GM23338 (cell line): ENCODE results near the gene TWIST2. TPM values are rescaled to one million over a fixed set of nuclear protein-coding genes. Genes with fewer than 3 reads are reported as not detected.

Source experiments
- ATAC-seq: fragments of 200-7000 bp; cut with Tn5 transposase; 3 replicates; pipeline ENCODE4 v1.9.1; 2020
- DNase-seq: peaks from one replicate; pipeline ENCODE4 v3.0.0-alpha.2; 2015; ENCODE audit warnings: low spot score
- H2AFZ ChIP-seq: fragments of 200-600 bp; sonication (generic); 2 replicates; pipeline ENCODE4 v1.8.0; 2016; ENCODE audit warnings: antibody characterized with exemption, mild to moderate bottlenecking, moderate library complexity
- H3F3A ChIP-seq: fragments of 200-600 bp; sonication (generic); replicated peaks from 2 replicates; pipeline ENCODE4 v1.8.0; 2017; ENCODE audit warnings: antibody characterized with exemption, mixed run types, low read depth
- H3K27ac ChIP-seq: fragments of 200-600 bp; sonication (generic); 2 replicates; pipeline ENCODE4 v1.6.1; 2016; ENCODE audit warnings: low read depth
- H3K27me3 ChIP-seq: fragments of 200-600 bp; sonication (generic); 2 replicates; pipeline ENCODE4 v1.8.0; 2016; ENCODE audit warnings: mild to moderate bottlenecking, mixed run types, moderate library complexity; ENCODE audit not compliant: insufficient read depth
- H3K36me3 ChIP-seq: fragments of 200-600 bp; sonication (generic); 2 replicates; pipeline ENCODE4 v1.8.0; 2016; ENCODE audit warnings: mild to moderate bottlenecking; ENCODE audit not compliant: insufficient read depth
- H3K4me1 ChIP-seq: fragments of 200-600 bp; sonication (generic); 2 replicates; pipeline ENCODE4 v1.8.0; 2016; ENCODE audit warnings: mild to moderate bottlenecking, moderate library complexity; ENCODE audit not compliant: insufficient read depth
- H3K4me2 ChIP-seq: fragments of 200-600 bp; sonication (generic); 2 replicates; pipeline ENCODE4 v1.7.1; 2017; ENCODE audit warnings: mixed run types
- H3K4me3 ChIP-seq: fragments of 200-600 bp; sonication (generic); 2 replicates; pipeline ENCODE4 v1.6.1; 2016; ENCODE audit warnings: mixed run types
- H3K79me2 ChIP-seq: fragments of 200-600 bp; sonication (generic); replicated peaks from 2 replicates; pipeline ENCODE4 v1.8.0; 2017; ENCODE audit warnings: mild to moderate bottlenecking; ENCODE audit not compliant: insufficient read depth
- H3K9me2 ChIP-seq: fragments of 200-600 bp; sonication (generic); 2 replicates; pipeline ENCODE4 v1.8.0; 2017; ENCODE audit not compliant: insufficient read depth
- H4K20me1 ChIP-seq: fragments of 200-600 bp; sonication (generic); replicated peaks from 2 replicates; pipeline ENCODE4 v1.8.0; 2017; ENCODE audit warnings: mild to moderate bottlenecking; ENCODE audit not compliant: insufficient read depth
- H3K27ac Mint-ChIP-seq: 2 replicates; pipeline ENCODE4 v1.8.0; 2020; ENCODE audit warnings: inconsistent platforms, mild to moderate bottlenecking, moderate library complexity, mixed read lengths
- H3K27me3 Mint-ChIP-seq: 3 replicates; pipeline ENCODE4 v1.8.0; 2022; ENCODE audit warnings: low read depth, mild to moderate bottlenecking, moderate library complexity, mixed read lengths, inconsistent platforms; ENCODE audit not compliant: insufficient read depth, poor library complexity
- H3K36me3 Mint-ChIP-seq: 3 replicates; pipeline ENCODE4 v1.8.0; 2021; ENCODE audit warnings: low read depth, mild to moderate bottlenecking, inconsistent platforms, moderate library complexity, mixed read lengths
- H3K4me1 Mint-ChIP-seq: 3 replicates; pipeline ENCODE4 v1.8.0; 2020; ENCODE audit warnings: mild to moderate bottlenecking, inconsistent platforms, mixed read lengths
- H3K4me3 Mint-ChIP-seq: 3 replicates; pipeline ENCODE4 v1.8.0; 2021; ENCODE audit warnings: moderate library complexity, mild to moderate bottlenecking, inconsistent platforms, mixed read lengths
- H3K9me3 Mint-ChIP-seq: 3 replicates; pipeline ENCODE4 v1.8.0; 2020; ENCODE audit warnings: moderate library complexity, mild to moderate bottlenecking, inconsistent platforms, mixed read lengths
- CREB1 ChIP-seq: fragments of 250-450 bp; sonication (Bioruptor Pico); IDR thresholded peaks from 2 replicates; pipeline ENCODE4 v1.5.0; 2020; ENCODE audit warnings: low read depth, mild to moderate bottlenecking, moderate library complexity
- EZH2 ChIP-seq: fragments of 200-600 bp; sonication (generic); IDR thresholded peaks from one replicate; pipeline ENCODE4 v1.8.0; 2017; ENCODE audit warnings: antibody characterized with exemption, mild to moderate bottlenecking, low read depth; ENCODE audit not compliant: unreplicated experiment
- EZH2phosphoT487 ChIP-seq: fragments of 200-600 bp; sonication (generic); IDR thresholded peaks from one replicate; pipeline ENCODE4 v1.8.1; 2018; ENCODE audit warnings: antibody characterized with exemption; ENCODE audit not compliant: unreplicated experiment
- JUNB ChIP-seq: IDR thresholded peaks from one replicate; pipeline ENCODE4 v1.6.1; 2016; ENCODE audit warnings: antibody characterized with exemption; ENCODE audit not compliant: unreplicated experiment
- NANOG ChIP-seq: IDR thresholded peaks from 2 replicates; pipeline ENCODE4 v1.6.1; 2016; ENCODE audit warnings: antibody characterized with exemption, borderline replicate concordance
- POLR2AphosphoS5 ChIP-seq: IDR thresholded peaks from 2 replicates; pipeline ENCODE4 v1.6.1; 2016; ENCODE audit warnings: antibody characterized with exemption, low read depth
- STAT1 ChIP-seq: IDR thresholded peaks from one replicate; pipeline ENCODE4 v1.6.1; 2016; ENCODE audit warnings: antibody characterized with exemption; ENCODE audit not compliant: unreplicated experiment
- ZNF114 ChIP-seq: fragments of 250-450 bp; sonication (Bioruptor Pico); IDR thresholded peaks from 2 replicates; pipeline ENCODE4 v1.5.0; 2020; ENCODE audit warnings: mild to moderate bottlenecking, moderate library complexity
- ZNF331 ChIP-seq: fragments of 250-450 bp; sonication (Bioruptor Pico); IDR thresholded peaks from 2 replicates; pipeline ENCODE4 v1.5.0; 2020; ENCODE audit warnings: low read depth, mild to moderate bottlenecking, moderate library complexity
- long read RNA-seq: library from polyadenylated mRNA; unstranded; transcript quantifications from one replicate; pipeline ENCODE4 v2.0.0, GENCODE V29; 2020; ENCODE audit not compliant: unreplicated experiment
- polyA plus RNA-seq: library from polyadenylated mRNA; unstranded; fragments of >200 nt; fragmentation: Nextera tagmentation; extraction: Ambion mirVana; gene quantifications from 2 replicates; pipeline ENCODE4 v1.2.1, GENCODE V29; 2016
- total RNA-seq: library from RNA; depleted of rRNA; stranded (reverse); fragments of >200 nt; shearing (Covaris generic); gene quantifications from 2 replicates; pipeline ENCODE4 v1.2.3, GENCODE V29; 2014; rRNA removed
- TF ChIP-seq, protein P1 (sequence below), 2 experiments: fragments of 200-600 bp in 1 of 2; sonication (generic) in 1 of 2; conservative IDR thresholded peaks; 2 replicates each; pipeline versions ENCODE4 v1.5.1 to v1.6.1; 2016 to 2017; ENCODE audit warnings: antibody characterized with exemption in 2 of 2, low read depth in 2 of 2, mild to moderate bottlenecking in 2 of 2, moderate library complexity in 1 of 2
- TF ChIP-seq, protein P2 (sequence below): IDR thresholded peaks from one replicate; pipeline ENCODE4 v1.6.1; 2018; ENCODE audit warnings: antibody characterized with exemption; ENCODE audit not compliant: unreplicated experiment
- TF ChIP-seq, protein P3 (sequence below): IDR thresholded peaks from 2 replicates; pipeline ENCODE4 v1.6.1; 2016; ENCODE audit warnings: antibody characterized with exemption
- TF ChIP-seq, protein P4 (sequence below): fragments of 250-450 bp; sonication (Bioruptor Pico); IDR thresholded peaks from 2 replicates; pipeline ENCODE4 v1.5.0; 2020; ENCODE audit warnings: mild to moderate bottlenecking, moderate library complexity

Gene TWIST2
- total RNA-seq = 12.5 and 13.6 TPM in 2 replicates
- 6.0 and 7.0 TPM in 2 replicates for polyA plus RNA-seq
- long read RNA-seq, transcript TWIST2-202 (2 exons, 1,404 nt) = major isoform, 12 of 13 reads
- long read RNA-seq, partial matches to known transcripts = 0 of 13 reads
- long read RNA-seq, other reads (novel, unspliced or antisense) = 1 of 13 reads

DNA sequence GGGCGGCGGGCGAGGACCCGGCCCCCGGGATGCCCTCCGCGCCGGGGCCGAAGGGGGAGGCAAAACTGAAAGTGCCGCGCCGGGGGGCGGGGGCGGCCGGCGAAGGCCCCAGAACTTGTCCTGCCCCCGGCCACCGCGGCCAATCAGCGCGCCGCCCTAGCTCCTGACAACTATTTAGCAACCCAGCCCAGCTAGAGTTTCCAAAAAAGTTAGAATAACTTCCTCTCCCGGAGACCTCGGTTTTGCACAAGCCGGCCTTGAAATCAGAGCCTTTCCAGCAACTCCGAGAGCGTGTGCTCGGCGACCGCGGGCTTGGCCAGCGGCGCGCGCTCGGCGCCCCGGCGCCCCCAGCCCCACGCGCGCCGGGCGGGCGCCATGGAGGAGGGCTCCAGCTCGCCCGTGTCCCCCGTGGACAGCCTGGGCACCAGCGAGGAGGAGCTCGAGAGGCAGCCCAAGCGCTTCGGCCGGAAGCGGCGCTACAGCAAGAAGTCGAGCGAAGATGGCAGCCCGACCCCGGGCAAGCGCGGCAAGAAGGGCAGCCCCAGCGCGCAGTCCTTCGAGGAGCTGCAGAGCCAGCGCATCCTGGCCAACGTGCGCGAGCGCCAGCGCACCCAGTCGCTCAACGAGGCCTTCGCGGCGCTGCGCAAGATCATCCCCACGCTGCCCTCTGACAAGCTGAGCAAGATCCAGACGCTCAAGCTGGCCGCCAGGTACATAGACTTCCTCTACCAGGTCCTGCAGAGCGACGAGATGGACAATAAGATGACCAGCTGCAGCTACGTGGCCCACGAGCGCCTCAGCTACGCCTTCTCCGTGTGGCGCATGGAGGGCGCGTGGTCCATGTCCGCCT is at the start of gene TWIST2:
TSS of gene TWIST2 (plus strand) at position 245 of the 850 bp plus-strand sequence. CDS start at position 376, 131 bp downstream.
- peak within 1 kb of the TSS; percentile 96 for H2AFZ ChIP-seq

More for the DNA sequence above, at the start of gene TWIST2:
- Histone ChIP-seq H3K4me3 (peak within 1 kb of the TSS; percentile 66), H3K4me2 (peak within 1 kb of the TSS; percentile 89), H3K9me2 (no peaks in the 10 kb centered on the region), H4K20me1 (peaks cover 30% of the 10 kb centered on the region), H3K27ac (no peak within 1 kb of the TSS), H3K36me3 (no peaks in the 10 kb centered on the region), H3K4me1 (peaks cover 11% of the 10 kb centered on the region), H3F3A (no peaks in the 10 kb centered on the region), H3K27me3 (peaks cover 95% of the 10 kb centered on the region), H3K79me2 (peaks cover 4% of the 10 kb centered on the region; the same call in 1 of the 2 replicates)
- H3K36me3 Mint-ChIP-seq = no peaks in the 10 kb centered on the region; the same call in 2 of the 3 replicates
- peaks cover 62% of the 10 kb centered on the region for H3K27me3 Mint-ChIP-seq
- TF ChIP-seq NANOG = no peak
- no peak for TF ChIP-seq JUNB
- TF ChIP-seq EZH2 = no peak
- TF ChIP-seq, protein P1, sequence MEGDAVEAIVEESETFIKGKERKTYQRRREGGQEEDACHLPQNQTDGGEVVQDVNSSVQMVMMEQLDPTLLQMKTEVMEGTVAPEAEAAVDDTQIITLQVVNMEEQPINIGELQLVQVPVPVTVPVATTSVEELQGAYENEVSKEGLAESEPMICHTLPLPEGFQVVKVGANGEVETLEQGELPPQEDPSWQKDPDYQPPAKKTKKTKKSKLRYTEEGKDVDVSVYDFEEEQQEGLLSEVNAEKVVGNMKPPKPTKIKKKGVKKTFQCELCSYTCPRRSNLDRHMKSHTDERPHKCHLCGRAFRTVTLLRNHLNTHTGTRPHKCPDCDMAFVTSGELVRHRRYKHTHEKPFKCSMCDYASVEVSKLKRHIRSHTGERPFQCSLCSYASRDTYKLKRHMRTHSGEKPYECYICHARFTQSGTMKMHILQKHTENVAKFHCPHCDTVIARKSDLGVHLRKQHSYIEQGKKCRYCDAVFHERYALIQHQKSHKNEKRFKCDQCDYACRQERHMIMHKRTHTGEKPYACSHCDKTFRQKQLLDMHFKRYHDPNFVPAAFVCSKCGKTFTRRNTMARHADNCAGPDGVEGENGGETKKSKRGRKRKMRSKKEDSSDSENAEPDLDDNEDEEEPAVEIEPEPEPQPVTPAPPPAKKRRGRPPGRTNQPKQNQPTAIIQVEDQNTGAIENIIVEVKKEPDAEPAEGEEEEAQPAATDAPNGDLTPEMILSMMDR (conservative IDR thresholded peaks at IDR 0.05; ENCODE audit: low read depth in 2 of 2) = no peak
- TF ChIP-seq EZH2phosphoT487 = no peak
- TF ChIP-seq, protein P2, sequence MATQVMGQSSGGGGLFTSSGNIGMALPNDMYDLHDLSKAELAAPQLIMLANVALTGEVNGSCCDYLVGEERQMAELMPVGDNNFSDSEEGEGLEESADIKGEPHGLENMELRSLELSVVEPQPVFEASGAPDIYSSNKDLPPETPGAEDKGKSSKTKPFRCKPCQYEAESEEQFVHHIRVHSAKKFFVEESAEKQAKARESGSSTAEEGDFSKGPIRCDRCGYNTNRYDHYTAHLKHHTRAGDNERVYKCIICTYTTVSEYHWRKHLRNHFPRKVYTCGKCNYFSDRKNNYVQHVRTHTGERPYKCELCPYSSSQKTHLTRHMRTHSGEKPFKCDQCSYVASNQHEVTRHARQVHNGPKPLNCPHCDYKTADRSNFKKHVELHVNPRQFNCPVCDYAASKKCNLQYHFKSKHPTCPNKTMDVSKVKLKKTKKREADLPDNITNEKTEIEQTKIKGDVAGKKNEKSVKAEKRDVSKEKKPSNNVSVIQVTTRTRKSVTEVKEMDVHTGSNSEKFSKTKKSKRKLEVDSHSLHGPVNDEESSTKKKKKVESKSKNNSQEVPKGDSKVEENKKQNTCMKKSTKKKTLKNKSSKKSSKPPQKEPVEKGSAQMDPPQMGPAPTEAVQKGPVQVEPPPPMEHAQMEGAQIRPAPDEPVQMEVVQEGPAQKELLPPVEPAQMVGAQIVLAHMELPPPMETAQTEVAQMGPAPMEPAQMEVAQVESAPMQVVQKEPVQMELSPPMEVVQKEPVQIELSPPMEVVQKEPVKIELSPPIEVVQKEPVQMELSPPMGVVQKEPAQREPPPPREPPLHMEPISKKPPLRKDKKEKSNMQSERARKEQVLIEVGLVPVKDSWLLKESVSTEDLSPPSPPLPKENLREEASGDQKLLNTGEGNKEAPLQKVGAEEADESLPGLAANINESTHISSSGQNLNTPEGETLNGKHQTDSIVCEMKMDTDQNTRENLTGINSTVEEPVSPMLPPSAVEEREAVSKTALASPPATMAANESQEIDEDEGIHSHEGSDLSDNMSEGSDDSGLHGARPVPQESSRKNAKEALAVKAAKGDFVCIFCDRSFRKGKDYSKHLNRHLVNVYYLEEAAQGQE = no peak
- no peak for TF ChIP-seq ZNF114 (CRISPR knock-in tag)
- TF ChIP-seq POLR2AphosphoS5 = no peak
- no peak for TF ChIP-seq CREB1
- TF ChIP-seq, protein P3, sequence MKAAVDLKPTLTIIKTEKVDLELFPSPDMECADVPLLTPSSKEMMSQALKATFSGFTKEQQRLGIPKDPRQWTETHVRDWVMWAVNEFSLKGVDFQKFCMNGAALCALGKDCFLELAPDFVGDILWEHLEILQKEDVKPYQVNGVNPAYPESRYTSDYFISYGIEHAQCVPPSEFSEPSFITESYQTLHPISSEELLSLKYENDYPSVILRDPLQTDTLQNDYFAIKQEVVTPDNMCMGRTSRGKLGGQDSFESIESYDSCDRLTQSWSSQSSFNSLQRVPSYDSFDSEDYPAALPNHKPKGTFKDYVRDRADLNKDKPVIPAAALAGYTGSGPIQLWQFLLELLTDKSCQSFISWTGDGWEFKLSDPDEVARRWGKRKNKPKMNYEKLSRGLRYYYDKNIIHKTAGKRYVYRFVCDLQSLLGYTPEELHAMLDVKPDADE = no peak
- TF ChIP-seq, protein P4, sequence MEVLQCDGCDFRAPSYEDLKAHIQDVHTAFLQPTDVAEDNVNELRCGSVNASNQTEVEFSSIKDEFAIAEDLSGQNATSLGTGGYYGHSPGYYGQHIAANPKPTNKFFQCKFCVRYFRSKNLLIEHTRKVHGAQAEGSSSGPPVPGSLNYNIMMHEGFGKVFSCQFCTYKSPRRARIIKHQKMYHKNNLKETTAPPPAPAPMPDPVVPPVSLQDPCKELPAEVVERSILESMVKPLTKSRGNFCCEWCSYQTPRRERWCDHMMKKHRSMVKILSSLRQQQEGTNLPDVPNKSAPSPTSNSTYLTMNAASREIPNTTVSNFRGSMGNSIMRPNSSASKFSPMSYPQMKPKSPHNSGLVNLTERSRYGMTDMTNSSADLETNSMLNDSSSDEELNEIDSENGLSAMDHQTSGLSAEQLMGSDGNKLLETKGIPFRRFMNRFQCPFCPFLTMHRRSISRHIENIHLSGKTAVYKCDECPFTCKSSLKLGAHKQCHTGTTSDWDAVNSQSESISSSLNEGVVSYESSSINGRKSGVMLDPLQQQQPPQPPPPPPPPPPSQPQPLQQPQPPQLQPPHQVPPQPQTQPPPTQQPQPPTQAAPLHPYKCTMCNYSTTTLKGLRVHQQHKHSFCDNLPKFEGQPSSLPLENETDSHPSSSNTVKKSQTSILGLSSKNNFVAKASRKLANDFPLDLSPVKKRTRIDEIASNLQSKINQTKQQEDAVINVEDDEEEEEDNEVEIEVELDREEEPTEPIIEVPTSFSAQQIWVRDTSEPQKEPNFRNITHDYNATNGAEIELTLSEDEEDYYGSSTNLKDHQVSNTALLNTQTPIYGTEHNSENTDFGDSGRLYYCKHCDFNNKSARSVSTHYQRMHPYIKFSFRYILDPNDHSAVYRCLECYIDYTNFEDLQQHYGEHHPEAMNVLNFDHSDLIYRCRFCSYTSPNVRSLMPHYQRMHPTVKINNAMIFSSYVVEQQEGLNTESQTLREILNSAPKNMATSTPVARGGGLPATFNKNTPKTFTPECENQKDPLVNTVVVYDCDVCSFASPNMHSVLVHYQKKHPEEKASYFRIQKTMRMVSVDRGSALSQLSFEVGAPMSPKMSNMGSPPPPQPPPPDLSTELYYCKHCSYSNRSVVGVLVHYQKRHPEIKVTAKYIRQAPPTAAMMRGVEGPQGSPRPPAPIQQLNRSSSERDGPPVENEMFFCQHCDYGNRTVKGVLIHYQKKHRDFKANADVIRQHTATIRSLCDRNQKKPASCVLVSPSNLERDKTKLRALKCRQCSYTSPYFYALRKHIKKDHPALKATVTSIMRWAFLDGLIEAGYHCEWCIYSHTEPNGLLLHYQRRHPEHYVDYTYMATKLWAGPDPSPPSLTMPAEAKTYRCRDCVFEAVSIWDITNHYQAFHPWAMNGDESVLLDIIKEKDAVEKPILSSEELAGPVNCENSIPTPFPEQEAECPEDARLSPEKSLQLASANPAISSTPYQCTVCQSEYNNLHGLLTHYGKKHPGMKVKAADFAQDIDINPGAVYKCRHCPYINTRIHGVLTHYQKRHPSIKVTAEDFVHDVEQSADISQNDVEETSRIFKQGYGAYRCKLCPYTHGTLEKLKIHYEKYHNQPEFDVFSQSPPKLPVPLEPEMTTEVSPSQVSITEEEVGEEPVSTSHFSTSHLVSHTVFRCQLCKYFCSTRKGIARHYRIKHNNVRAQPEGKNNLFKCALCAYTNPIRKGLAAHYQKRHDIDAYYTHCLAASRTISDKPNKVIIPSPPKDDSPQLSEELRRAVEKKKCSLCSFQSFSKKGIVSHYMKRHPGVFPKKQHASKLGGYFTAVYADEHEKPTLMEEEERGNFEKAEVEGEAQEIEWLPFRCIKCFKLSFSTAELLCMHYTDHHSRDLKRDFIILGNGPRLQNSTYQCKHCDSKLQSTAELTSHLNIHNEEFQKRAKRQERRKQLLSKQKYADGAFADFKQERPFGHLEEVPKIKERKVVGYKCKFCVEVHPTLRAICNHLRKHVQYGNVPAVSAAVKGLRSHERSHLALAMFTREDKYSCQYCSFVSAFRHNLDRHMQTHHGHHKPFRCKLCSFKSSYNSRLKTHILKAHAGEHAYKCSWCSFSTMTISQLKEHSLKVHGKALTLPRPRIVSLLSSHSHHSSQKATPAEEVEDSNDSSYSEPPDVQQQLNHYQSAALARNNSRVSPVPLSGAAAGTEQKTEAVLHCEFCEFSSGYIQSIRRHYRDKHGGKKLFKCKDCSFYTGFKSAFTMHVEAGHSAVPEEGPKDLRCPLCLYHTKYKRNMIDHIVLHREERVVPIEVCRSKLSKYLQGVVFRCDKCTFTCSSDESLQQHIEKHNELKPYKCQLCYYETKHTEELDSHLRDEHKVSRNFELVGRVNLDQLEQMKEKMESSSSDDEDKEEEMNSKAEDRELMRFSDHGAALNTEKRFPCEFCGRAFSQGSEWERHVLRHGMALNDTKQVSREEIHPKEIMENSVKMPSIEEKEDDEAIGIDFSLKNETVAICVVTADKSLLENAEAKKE (CRISPR knock-in tag) = no peak
- no peak for TF ChIP-seq ZNF331 (CRISPR knock-in tag)
- TF ChIP-seq STAT1 = no peak
- H3K4me3 Mint-ChIP-seq = peak within 1 kb of the TSS; percentile 73
- H3K4me1 Mint-ChIP-seq = peaks cover 10% of the 10 kb centered on the region
- no peaks in the 10 kb centered on the region for H3K9me3 Mint-ChIP-seq
- DNase-seq (peak; percentile 83), ATAC-seq (peak; percentile 12)
- no peak within 1 kb of the TSS for H3K27ac Mint-ChIP-seq
